B cell (primary cell): ENCODE measurements around the gene IFI35.

Source experiments
- EZH2 ChIP-seq: IDR thresholded peaks from 2 replicates; pipeline ENCODE4 v1.6.1; 2012; ENCODE audit warnings: borderline replicate concordance, low read depth, mild to moderate bottlenecking, moderate library complexity, low read length; ENCODE audit not compliant: insufficient read depth, poor library complexity, severe bottlenecking
- TF ChIP-seq, protein P1 (sequence below): fragments of 200-600 bp; IDR thresholded peaks from one replicate; pipeline ENCODE4 v1.8.0; 2022; ENCODE audit warnings: antibody characterized with exemption, mild to moderate bottlenecking

DNA sequence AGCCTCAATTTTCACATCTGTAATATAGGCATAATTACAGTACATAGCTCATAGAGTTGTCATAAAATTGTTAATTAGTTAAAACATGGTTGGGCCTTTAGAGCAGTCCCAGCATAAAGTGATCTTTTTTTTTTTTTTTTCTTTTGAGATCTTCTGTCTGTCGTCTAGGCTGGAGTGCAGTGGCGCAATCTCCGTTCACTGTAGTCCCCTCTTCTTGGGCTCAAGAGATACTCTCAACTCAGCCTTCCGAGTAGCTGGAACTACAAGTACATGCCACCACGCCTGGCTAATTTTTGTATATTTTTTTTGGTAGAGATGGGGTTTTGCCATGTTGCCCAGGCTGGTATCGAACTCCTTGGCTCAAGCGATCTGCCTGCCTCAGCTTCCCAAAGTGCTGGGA, 49.5 kb downstream of the IFI35 start:
- TF ChIP-seq, protein P1, sequence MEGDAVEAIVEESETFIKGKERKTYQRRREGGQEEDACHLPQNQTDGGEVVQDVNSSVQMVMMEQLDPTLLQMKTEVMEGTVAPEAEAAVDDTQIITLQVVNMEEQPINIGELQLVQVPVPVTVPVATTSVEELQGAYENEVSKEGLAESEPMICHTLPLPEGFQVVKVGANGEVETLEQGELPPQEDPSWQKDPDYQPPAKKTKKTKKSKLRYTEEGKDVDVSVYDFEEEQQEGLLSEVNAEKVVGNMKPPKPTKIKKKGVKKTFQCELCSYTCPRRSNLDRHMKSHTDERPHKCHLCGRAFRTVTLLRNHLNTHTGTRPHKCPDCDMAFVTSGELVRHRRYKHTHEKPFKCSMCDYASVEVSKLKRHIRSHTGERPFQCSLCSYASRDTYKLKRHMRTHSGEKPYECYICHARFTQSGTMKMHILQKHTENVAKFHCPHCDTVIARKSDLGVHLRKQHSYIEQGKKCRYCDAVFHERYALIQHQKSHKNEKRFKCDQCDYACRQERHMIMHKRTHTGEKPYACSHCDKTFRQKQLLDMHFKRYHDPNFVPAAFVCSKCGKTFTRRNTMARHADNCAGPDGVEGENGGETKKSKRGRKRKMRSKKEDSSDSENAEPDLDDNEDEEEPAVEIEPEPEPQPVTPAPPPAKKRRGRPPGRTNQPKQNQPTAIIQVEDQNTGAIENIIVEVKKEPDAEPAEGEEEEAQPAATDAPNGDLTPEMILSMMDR, result no peak
- no peak for TF ChIP-seq EZH2
